SK-N-SH (cell line): ENCODE results near the gene ORMDL3. TPM values are rescaled to one million over a fixed set of nuclear protein-coding genes. Genes with fewer than 3 reads are reported as not detected.

Source experiments
- CTCF ChIA-PET: fragments of 300-600, 350-600 bp; formaldehyde crosslinking; extraction: SDS; loops from one replicate; lab custom pipeline; 2021; lab: Yijun Ruan, JAX
- POLR2A ChIA-PET: fragments of 350-600 bp; sonication (Branson Sonifier 250); formaldehyde crosslinking; extraction: SDS; loops from one replicate; lab custom pipeline; 2020; ENCODE audit warnings: antibody characterized with exemption, inconsistent platforms; lab: Yijun Ruan, JAX
- DNase-seq: peaks from one replicate; pipeline ENCODE4 v3.0.0; 2012
- H2AFZ ChIP-seq: fragments of 200-600 bp; sonication (generic); 2 replicates; pipeline ENCODE4 v1.8.1; 2016; ENCODE audit warnings: antibody characterized with exemption, mild to moderate bottlenecking, low read depth
- H3F3A ChIP-seq: fragments of 200-600 bp; sonication (generic); replicated peaks from 2 replicates; pipeline ENCODE3; 2016; ENCODE audit warnings: antibody characterized with exemption, mild to moderate bottlenecking; ENCODE audit not compliant: insufficient read depth
- H3K27ac ChIP-seq, 2 experiments: fragments of 200-500 bp in 1 of 2; fragments of 200-600 bp in 1 of 2; sonication (Bioruptor generic) in 1 of 2; sonication (generic), shearing (Covaris generic) in 1 of 2; 2 replicates each; pipeline versions ENCODE4 v1.5.1 to v1.6.1; 2014 to 2016; ENCODE audit warnings: low read depth in 2 of 2, inconsistent platforms in 1 of 2, low read length in 1 of 2, mild to moderate bottlenecking in 1 of 2, mixed read lengths in 1 of 2
- H3K27me3 ChIP-seq: fragments of 200-600 bp; sonication (generic), shearing (Covaris generic); 2 replicates; pipeline ENCODE4 v1.6.1; 2016; ENCODE audit warnings: mixed run types; ENCODE audit not compliant: insufficient read depth
- H3K36me3 ChIP-seq, 2 experiments: fragments of 200-500 bp in 1 of 2; fragments of 200-600 bp in 1 of 2; sonication (Bioruptor generic) in 1 of 2; sonication (generic) in 1 of 2; replicated peaks in 1 of 2; 2 replicates each; pipeline versions ENCODE3 to v1.5.1; 2014 to 2016; ENCODE audit warnings: low read length in 1 of 2, mild to moderate bottlenecking in 1 of 2; ENCODE audit not compliant: insufficient read depth in 2 of 2, control insufficient read depth in 1 of 2
- H3K4me1 ChIP-seq, 2 experiments: fragments of 200-500 bp in 1 of 2; fragments of 200-600 bp in 1 of 2; sonication (Bioruptor generic) in 1 of 2; sonication (generic), shearing (Covaris generic) in 1 of 2; 2 replicates each; pipeline versions ENCODE4 v1.5.1 to v1.6.1; 2014 to 2016; ENCODE audit warnings: low read depth in 1 of 2, low read length in 1 of 2, mixed run types in 1 of 2; ENCODE audit not compliant: insufficient read depth in 2 of 2, control insufficient read depth in 1 of 2
- H3K4me2 ChIP-seq: fragments of 200-600 bp; sonication (generic), shearing (Covaris generic); 2 replicates; pipeline ENCODE4 v1.6.1; 2017; ENCODE audit warnings: mixed run types
- H3K4me3 ChIP-seq, 2 experiments: fragments of 200-500 bp in 1 of 2; fragments of 200-600 bp in 1 of 2; sonication (Bioruptor generic) in 1 of 2; sonication (generic), shearing (Covaris generic) in 1 of 2; 2 replicates each; pipeline versions ENCODE4 v1.5.1 to v1.8.1; 2014 to 2016; ENCODE audit warnings: low read depth in 2 of 2, inconsistent platforms in 1 of 2, low read length in 1 of 2, mild to moderate bottlenecking in 1 of 2, mixed read lengths in 1 of 2, moderate library complexity in 1 of 2
- H3K79me2 ChIP-seq: fragments of 200-600 bp; sonication (generic); 2 replicates; pipeline ENCODE4 v1.8.1; 2017; ENCODE audit warnings: mild to moderate bottlenecking; ENCODE audit not compliant: insufficient read depth
- H3K9ac ChIP-seq: fragments of 200-600 bp; sonication (generic); 2 replicates; pipeline ENCODE4 v1.6.1; 2017; ENCODE audit warnings: mixed run types
- H3K9me2 ChIP-seq: fragments of 200-600 bp; sonication (generic); 2 replicates; pipeline ENCODE4 v1.6.1; 2017; ENCODE audit warnings: mixed run types
- H3K9me3 ChIP-seq: fragments of 200-600 bp; sonication (generic); 2 replicates; pipeline ENCODE4 v1.6.1; 2017; ENCODE audit warnings: mixed run types, mild to moderate bottlenecking, moderate library complexity
- H4K20me1 ChIP-seq: fragments of 200-600 bp; sonication (generic); 2 replicates; pipeline ENCODE4 v1.6.1; 2017; ENCODE audit warnings: mild to moderate bottlenecking, mixed run types; ENCODE audit not compliant: insufficient read depth
- CHD2 ChIP-seq: fragments of 150-350 bp; IDR thresholded peaks from 2 replicates; pipeline ENCODE4 v1.6.1; 2018; ENCODE audit warnings: low read length; ENCODE audit not compliant: partially characterized antibody
- CTCF ChIP-seq: fragments of 200-600 bp; sonication (generic); IDR thresholded peaks from 2 replicates; pipeline ENCODE4 v1.6.1; 2017; ENCODE audit warnings: antibody characterized with exemption, mild to moderate bottlenecking, moderate library complexity
- ELF1 ChIP-seq: IDR thresholded peaks from 2 replicates; pipeline ENCODE4 v1.4.0; 2012
- EP300 ChIP-seq, 2 experiments: IDR thresholded peaks; 2 replicates each; pipeline versions ENCODE4 v1.4.0 to v1.6.1; 2012; ENCODE audit warnings: borderline replicate concordance in 1 of 2, low read depth in 1 of 2, low read length in 1 of 2
- EZH2phosphoT487 ChIP-seq: fragments of 200-600 bp; sonication (generic); IDR thresholded peaks from 2 replicates; pipeline ENCODE4 v1.6.1; 2017; ENCODE audit warnings: low read depth, mixed run types, mild to moderate bottlenecking, antibody characterized with exemption, moderate library complexity, borderline replicate concordance
- FOSL2 ChIP-seq: IDR thresholded peaks from 2 replicates; pipeline ENCODE4 v1.4.0; 2012; ENCODE audit warnings: low read depth, mild to moderate bottlenecking, moderate library complexity, borderline replicate concordance
- GABPA ChIP-seq: IDR thresholded peaks from 2 replicates; pipeline ENCODE4 v1.4.0; 2012; ENCODE audit warnings: low read depth, mild to moderate bottlenecking
- IRF3 ChIP-seq: fragments of 150-350 bp; IDR thresholded peaks from 2 replicates; pipeline ENCODE4 v1.6.1; 2016; ENCODE audit warnings: mild to moderate bottlenecking, low read depth, low read length
- JUND ChIP-seq: IDR thresholded peaks from 2 replicates; pipeline ENCODE4 v1.4.0; 2012
- NFIC ChIP-seq: IDR thresholded peaks from 2 replicates; pipeline ENCODE4 v1.4.0; 2012; ENCODE audit warnings: borderline replicate concordance
- POLR2AphosphoS5 ChIP-seq: IDR thresholded peaks from 2 replicates; pipeline ENCODE4 v1.6.1; 2012; ENCODE audit warnings: low read depth, low read length
- RFX5 ChIP-seq: IDR thresholded peaks from 2 replicates; pipeline ENCODE4 v1.6.1; 2012; ENCODE audit warnings: mild to moderate bottlenecking, improper control_type of control experiment, low read length
- RXRA ChIP-seq: IDR thresholded peaks from 2 replicates; pipeline ENCODE4 v1.4.0; 2012; ENCODE audit warnings: low read depth, mild to moderate bottlenecking, borderline replicate concordance
- SMC3 ChIP-seq: IDR thresholded peaks from 2 replicates; pipeline ENCODE4 v1.6.1; 2012; ENCODE audit warnings: low read depth, low read length, improper control_type of control experiment
- TCF12 ChIP-seq: IDR thresholded peaks from 2 replicates; pipeline ENCODE4 v1.4.0; 2012
- TEAD4 ChIP-seq: IDR thresholded peaks from 2 replicates; pipeline ENCODE4 v1.4.0; 2012; ENCODE audit warnings: mild to moderate bottlenecking, borderline replicate concordance; ENCODE audit not compliant: insufficient read depth
- USF1 ChIP-seq: IDR thresholded peaks from 2 replicates; pipeline ENCODE4 v1.4.0; 2012; ENCODE audit warnings: low read depth, borderline replicate concordance
- USF2 ChIP-seq: fragments of 150-350 bp; IDR thresholded peaks from 2 replicates; pipeline ENCODE4 v1.6.1; 2017; ENCODE audit warnings: antibody characterized with exemption, low read length, low read depth, borderline replicate concordance
- WGBS: methylation state at CpG from one replicate; pipeline ENCODE4 v1.1.6; 2017; ENCODE audit warnings: low lambda C conversion rate; 5-methylcytosine and 5-hydroxymethylcytosine counted together
- polyA plus RNA-seq, 3 experiments: library from polyadenylated mRNA; depleted of rRNA; stranded (reverse); fragments of >200 nt; gene quantifications; 2 replicates each; pipeline ENCODE4 v1.2.3, GENCODE V29; 2012

The ORMDL3 gene
- polyA plus RNA-seq, 1 of the 3 experiments (the other 2 are of a cell fraction), result 27.8 TPM

GRCh38 chr17:39937447-39937846 lies 10.0 kb upstream of the ORMDL3 start (continued):
- no peak for TF ChIP-seq NFIC

DNA sequence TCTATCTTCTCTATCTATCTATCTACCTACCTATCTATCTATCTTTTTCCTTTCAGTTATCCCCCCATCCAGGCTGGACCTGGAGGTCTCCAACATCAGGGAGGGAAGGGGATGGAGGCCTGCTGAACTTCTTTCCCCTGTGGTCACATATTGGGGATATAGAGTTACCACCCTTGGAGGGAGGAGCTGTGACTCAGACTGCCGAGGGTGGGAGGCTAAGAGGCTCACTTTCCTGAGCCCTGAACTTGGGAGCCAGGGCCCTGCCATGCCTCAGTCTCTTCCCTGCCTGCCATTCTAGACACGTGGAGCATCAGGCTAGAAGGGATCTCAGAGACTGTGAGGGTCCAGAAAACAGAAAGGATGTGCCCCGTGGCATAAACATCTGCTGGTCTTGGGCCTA lies 8.5 kb upstream of the ORMDL3 start:
- no peak overlapping the region for H3K27ac ChIP-seq
- no peak overlapping the region for H3K4me3 ChIP-seq
- 0 out of 2 replicates have a peak, but pooled peaks have one; percentile 12 for TF ChIP-seq JUND
- no peak for TF ChIP-seq TEAD4
- no peak for TF ChIP-seq USF1
- no peak for TF ChIP-seq IRF3
- TF ChIP-seq FOSL2, result peak; percentile 20; the same call in 1 of the 2 replicates
- H3K4me1 ChIP-seq, result peaks cover 9 to 14% of the 10 kb centered on the region in 2 experiments; a peak in 2 of 4 replicates
- 43% methylated on average over 3 of the region's 3 CpGs for WGBS
- ChIA-PET CTCF (no interaction called here), POLR2A (no interaction called here)
- H3F3A ChIP-seq, result peaks cover 23% of the 10 kb centered on the region
- no peak overlapping the region for H2AFZ ChIP-seq
- H3K9ac ChIP-seq, result no peak overlapping the region
- no peaks in the 10 kb centered on the region for H4K20me1 ChIP-seq
- H3K9me3 ChIP-seq, result no peaks in the 10 kb centered on the region
- H3K9me2 ChIP-seq, result no peaks in the 10 kb centered on the region
- no peak for DNase-seq
- no peaks in the 10 kb centered on the region for H3K36me3 ChIP-seq
- no peaks in the 10 kb centered on the region for H3K27me3 ChIP-seq
- no peak overlapping the region; the same call in 1 of the 2 replicates for H3K4me2 ChIP-seq
- H3K79me2 ChIP-seq, result no peaks in the 10 kb centered on the region

- Histone ChIP-seq H4K20me1 (peaks cover 7% of the 10 kb centered on the region; the same call in 1 of the 2 replicates), H3K4me2 (no peak overlapping the region), H3K9me2 (no peaks in the 10 kb centered on the region), H3K9me3 (no peaks in the 10 kb centered on the region), H3F3A (peaks cover 24% of the 10 kb centered on the region), H3K9ac (no peak overlapping the region), H3K79me2 (no peaks in the 10 kb centered on the region), H3K36me3 (no peaks in the 10 kb centered on the region), H2AFZ (no peak overlapping the region), H3K27ac (no peak overlapping the region), H3K27me3 (no peaks in the 10 kb centered on the region), H3K4me1 (peaks cover 4 to 5% of the 10 kb centered on the region in 2 experiments; a peak in 2 of 4 replicates), H3K4me3 (no peak overlapping the region)
- CTCF ChIA-PET, result no interaction called here
- DNase-seq, result no peak
- 72% methylated on average over 5 of the region's 5 CpGs for WGBS
- POLR2A ChIA-PET, result no interaction called here
- TF ChIP-seq EP300 (IDR thresholded peaks at IDR 0.05; ENCODE audit: borderline replicate concordance in 1 of 2, low read depth in 1 of 2, low read length in 1 of 2) (no peak), USF2 (no peak), RFX5 (no peak), RXRA (no peak), IRF3 (no peak), JUND (no peak), TCF12 (no peak), FOSL2 (no peak), EZH2phosphoT487 (no peak), CHD2 (no peak), CTCF (no peak), SMC3 (no peak), ELF1 (no peak), GABPA (no peak), POLR2AphosphoS5 (no peak), USF1 (no peak)
Measured at GRCh38 chr17:39934324-39934723, 6.9 kb upstream of the ORMDL3 start.
